Nucleus accumbens (tissue), 56 donors: ENCODE results near the gene PLCXD1.
"Not testable (repeated sequence)": the region's sequence is repeated elsewhere in the genome, so short reads cannot be mapped to it uniquely, and the experiment has no call there.

Experiments
- DNase-seq, 56 donors: peaks; one replicate each; lab custom pipeline; 2025; lab: John Stamatoyannopoulos, UW

The PLCXD1 gene

GRCh38 chrX:290476-291166, 9.4 kb downstream of the PLCXD1 start:
- DNase-seq: no peak

- no peak for DNase-seq
Measured at GRCh38 chrX:291411-291901, 10.3 kb downstream of the PLCXD1 start.

- no peak for DNase-seq
Measured at GRCh38 chrX:292900-293897, 12.0 kb downstream of the PLCXD1 start.

GRCh38 chrX:295136-295535, 14.0 kb downstream of the PLCXD1 start:
- no peak for DNase-seq

GRCh38 chrX:298993-299392, 17.8 kb downstream of the PLCXD1 start:
- DNase-seq: no peak

- DNase-seq: no peak
Measured at GRCh38 chrX:300334-300733, 19.2 kb downstream of the PLCXD1 start.

GRCh38 chrX:302975-303374, 21.8 kb downstream of the PLCXD1 start:
- DNase-seq: no peak

- DNase-seq: not testable (repeated sequence)
Measured at GRCh38 chrX:305781-306613, 24.8 kb downstream of the PLCXD1 start.

- not testable (repeated sequence) for DNase-seq
Measured at GRCh38 chrX:306614-307251, 25.6 kb downstream of the PLCXD1 start.

- no peak for DNase-seq
Measured at GRCh38 chrX:307261-308111, 26.3 kb downstream of the PLCXD1 start.

- no peak for DNase-seq
Measured at GRCh38 chrX:308821-309520, 27.8 kb downstream of the PLCXD1 start.

- DNase-seq: no peak
Measured at GRCh38 chrX:310621-311155, 29.5 kb downstream of the PLCXD1 start.

GRCh38 chrX:311156-312129, 30.3 kb downstream of the PLCXD1 start:
- DNase-seq: no peak

- DNase-seq: no peak
Measured at GRCh38 chrX:312621-313331, 31.6 kb downstream of the PLCXD1 start.

- DNase-seq: no peak
Measured at GRCh38 chrX:313546-313945, 32.4 kb downstream of the PLCXD1 start.

- DNase-seq: no peak
Measured at GRCh38 chrX:314049-314448, 32.9 kb downstream of the PLCXD1 start.
